HepG2 (cell line): Measurements from ENCODE around the gene AKAP8. TPM values are rescaled to one million over a fixed set of nuclear protein-coding genes. Genes with fewer than 3 reads are reported as not detected.

ENCODE experiments used
- ARNT2 ChIP-seq: sonication (generic); formaldehyde crosslinking; IDR thresholded peaks from 2 replicates; pipeline ENCODE4 v1.8.0; 2022; ENCODE audit warnings: mild to moderate bottlenecking, low read depth, missing genetic modification reagents, moderate library complexity
- EED ChIP-seq: sonication (generic); formaldehyde crosslinking; IDR thresholded peaks from 2 replicates; pipeline ENCODE4 v1.5.0; 2020; ENCODE audit warnings: mild to moderate bottlenecking, missing genetic modification reagents
- GFI1 ChIP-seq: sonication (generic); formaldehyde crosslinking; IDR thresholded peaks from 2 replicates; pipeline ENCODE4 v1.5.0; 2020; ENCODE audit warnings: missing genetic modification reagents, mild to moderate bottlenecking, borderline replicate concordance
- MAFK ChIP-seq, 2 experiments: IDR thresholded peaks in 1 of 2; conservative IDR thresholded peaks in 1 of 2; 2 replicates each; pipeline ENCODE4 v1.6.1; 2011; ENCODE audit warnings: improper control_type of control experiment in 2 of 2, low read length in 2 of 2
- MLX ChIP-seq: IDR thresholded peaks from 2 replicates; pipeline ENCODE4 v1.6.1; 2016
- MXD4 ChIP-seq: IDR thresholded peaks from 2 replicates; pipeline ENCODE4 v1.6.1; 2016; ENCODE audit warnings: mild to moderate bottlenecking, missing biosample characterization, missing genetic modification reagents
- MYC ChIP-seq: sonication (generic); formaldehyde crosslinking; IDR thresholded peaks from 2 replicates; pipeline ENCODE4 v1.9.0; 2021; ENCODE audit warnings: missing genetic modification reagents, borderline replicate concordance
- RAD21 ChIP-seq: fragments of 450-650 bp; formaldehyde crosslinking; IDR thresholded peaks from 2 replicates; pipeline ENCODE4 v1.5.0; 2020; ENCODE audit warnings: mild to moderate bottlenecking
- ZBTB1 ChIP-seq: sonication (generic); formaldehyde crosslinking; IDR thresholded peaks from 2 replicates; pipeline ENCODE4 v1.4.0; 2020; ENCODE audit warnings: missing genetic modification reagents, borderline replicate concordance
- ZBTB38 ChIP-seq: sonication (generic); formaldehyde crosslinking; IDR thresholded peaks from 2 replicates; pipeline ENCODE4 v1.5.1; 2020; ENCODE audit warnings: mild to moderate bottlenecking, missing genetic modification reagents
- ZBTB40 ChIP-seq, 2 experiments: fragments of 450-650 bp in 1 of 2; sonication (generic) in 1 of 2; formaldehyde crosslinking in 1 of 2; IDR thresholded peaks; 2 replicates each; pipeline versions ENCODE4 v1.6.1 to v1.8.0; 2016 to 2022; ENCODE audit warnings: antibody characterized with exemption in 1 of 2, mild to moderate bottlenecking in 1 of 2, missing genetic modification reagents in 1 of 2
- ZBTB8A ChIP-seq: sonication (generic); formaldehyde crosslinking; IDR thresholded peaks from 2 replicates; pipeline ENCODE4 v1.4.0; 2020; ENCODE audit warnings: mild to moderate bottlenecking, low read depth, missing genetic modification reagents, borderline replicate concordance
- ZFX ChIP-seq: sonication (generic); formaldehyde crosslinking; IDR thresholded peaks from 2 replicates; pipeline ENCODE4 v1.4.0; 2020; ENCODE audit warnings: mild to moderate bottlenecking, low read depth, missing genetic modification reagents, moderate library complexity
- ZNF34 ChIP-seq: sonication (generic); formaldehyde crosslinking; IDR thresholded peaks from 2 replicates; pipeline ENCODE4 v1.4.0; 2020; ENCODE audit warnings: mild to moderate bottlenecking, missing genetic modification reagents, borderline replicate concordance
- ZNF362 ChIP-seq: sonication (generic); formaldehyde crosslinking; IDR thresholded peaks from 2 replicates; pipeline ENCODE4 v1.4.0; 2020; ENCODE audit warnings: missing genetic modification reagents, mild to moderate bottlenecking, borderline replicate concordance
- polyA plus RNA-seq, 8 experiments: library from polyadenylated mRNA; depleted of rRNA in 3 of 8; stranded (reverse) in 7 of 8; unstranded in 1 of 8; fragments of >200 nt; fragmentation: Illumina TruSeq in 4 of 8; extraction: Trizol in 4 of 8; gene quantifications; 2 replicates each; pipeline versions ENCODE4 v1.2.1 to v1.2.3, GENCODE V29; 2011 to 2016; ENCODE audit warnings: low read depth in 4 of 8, missing spikeins in 1 of 8, mixed read lengths in 1 of 8; ENCODE audit not compliant: insufficient read depth in 1 of 8
- total RNA-seq, 5 experiments: library from RNA; depleted of rRNA; stranded (reverse); fragments of >200 nt; fragmentation: Illumina TruSeq; extraction: Trizol; gene quantifications; 2 replicates each; pipeline ENCODE4 v1.2.3, GENCODE V29; 2016; ENCODE audit warnings: low read depth in 1 of 5
- TF ChIP-seq, protein P1 (sequence below), 2 experiments: fragments of 450-650 bp in 1 of 2; sonication (generic) in 1 of 2; formaldehyde crosslinking; IDR thresholded peaks; 2 replicates each; pipeline versions ENCODE4 v1.5.0 to v1.8.0; 2020 to 2022; ENCODE audit warnings: mild to moderate bottlenecking in 1 of 2, missing genetic modification reagents in 1 of 2

The AKAP8 gene
- total and polyA plus RNA-seq, 2 of the 13 experiments (the other 11 are each of a cell fraction or from before 2014, with no cell fraction given), result 15.9 to 22.1 TPM

- TF ChIP-seq RAD21 (CRISPR knock-in tag), result 0 out of 2 replicates have a peak, but pooled peaks have one; percentile 37
- TF ChIP-seq ZNF362 (CRISPR knock-in tag), result no peak
- peak; percentile 5; the same call in 1 of the 2 replicates for TF ChIP-seq ARNT2 (CRISPR knock-in tag)
- 0 out of 2 replicates have a peak, but pooled peaks have one; percentile 2 for TF ChIP-seq MLX (CRISPR knock-in tag)
- no peak for TF ChIP-seq EED (CRISPR knock-in tag)
- TF ChIP-seq ZBTB8A (CRISPR knock-in tag), result peak; percentile 90; the same call in 1 of the 2 replicates
- TF ChIP-seq ZBTB40 (IDR thresholded peaks at IDR 0.05), result peak; percentile 74
- TF ChIP-seq ZBTB40 (CRISPR knock-in tag; IDR thresholded peaks at IDR 0.05), result peak; percentile 99
- peak; percentile 63; the same call in 1 of the 2 replicates for TF ChIP-seq GFI1 (CRISPR knock-in tag)
- TF ChIP-seq, protein P1, sequence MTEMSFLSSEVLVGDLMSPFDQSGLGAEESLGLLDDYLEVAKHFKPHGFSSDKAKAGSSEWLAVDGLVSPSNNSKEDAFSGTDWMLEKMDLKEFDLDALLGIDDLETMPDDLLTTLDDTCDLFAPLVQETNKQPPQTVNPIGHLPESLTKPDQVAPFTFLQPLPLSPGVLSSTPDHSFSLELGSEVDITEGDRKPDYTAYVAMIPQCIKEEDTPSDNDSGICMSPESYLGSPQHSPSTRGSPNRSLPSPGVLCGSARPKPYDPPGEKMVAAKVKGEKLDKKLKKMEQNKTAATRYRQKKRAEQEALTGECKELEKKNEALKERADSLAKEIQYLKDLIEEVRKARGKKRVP (CRISPR knock-in tag; IDR thresholded peaks at IDR 0.05), result 0 out of 4 replicates have a peak, but pooled peaks of 1 of the 2 experiments have one; percentile 10
- TF ChIP-seq MYC (CRISPR knock-in tag), result no peak; the same call in none of the 2 replicates
- TF ChIP-seq ZNF34 (CRISPR knock-in tag), result no peak
- TF ChIP-seq MXD4 (CRISPR knock-in tag), result peak; percentile 38; the same call in 1 of the 2 replicates
- no peak for TF ChIP-seq ZBTB1 (CRISPR knock-in tag)
- no peak; the same call in 1 of the 2 replicates for TF ChIP-seq ZFX (CRISPR knock-in tag)
- no peak for TF ChIP-seq MAFK (conservative IDR thresholded peaks at IDR 0.05 in 1 of 2, IDR thresholded peaks at IDR 0.05 in 1 of 2; ENCODE audit: low read length in 2 of 2)
- TF ChIP-seq ZBTB38 (CRISPR knock-in tag), result peak; percentile 58
Observed at GRCh38 chr19:15379999-15380647, 536 bp upstream of the AKAP8 start (continued).
